ENCODE results near the gene HMBS.
A peak's percentile ranks its signal among the peaks of the same experiment; 100 is the strongest.

Gene HMBS

GRCh38 chr11:119047205-119047604 lies 37.5 kb upstream of the HMBS start:
- H3K9ac ChIP-seq (ENCODE audit: insufficient read length, low read depth): no peak overlapping the region
- TF ChIP-seq YY1 (IDR thresholded peaks at IDR 0.05; ENCODE audit: insufficient read depth, insufficient read length) (no peak), ZNF274 (IDR thresholded peaks at IDR 0.05; ENCODE audit: low read depth, low read length) (no peak), SUZ12 (IDR thresholded peaks at IDR 0.05; ENCODE audit: extremely low read depth, insufficient read depth, insufficient read length) (no peak)
- H3K27me3 ChIP-seq (ENCODE audit: insufficient read depth, insufficient read length): no peaks in the 10 kb centered on the region
- no peak overlapping the region for H3K4me3 ChIP-seq (ENCODE audit: insufficient read length, low read depth)
- peaks cover 75% of the 10 kb centered on the region for H3K36me3 ChIP-seq (ENCODE audit: insufficient read depth, insufficient read length, low read length)
- no peaks in the 10 kb centered on the region for H3K4me1 ChIP-seq (ENCODE audit: insufficient read depth, insufficient read length)
- no peak for DNase-seq (ENCODE audit: low read depth, low spot score)
- H3K9me3 ChIP-seq (ENCODE audit: insufficient read depth, low read length): no peaks in the 10 kb centered on the region

GRCh38 chr11:119048644-119049043 lies 36.0 kb upstream of the HMBS start:
- H3K9ac ChIP-seq (ENCODE audit: insufficient read length, low read depth): no peak overlapping the region
- no peak overlapping the region for H3K4me3 ChIP-seq (ENCODE audit: insufficient read length, low read depth)
- H3K36me3 ChIP-seq (ENCODE audit: insufficient read depth, insufficient read length, low read length): peaks cover 90% of the 10 kb centered on the region
- no peak for DNase-seq (ENCODE audit: low read depth, low spot score)
- no peak for TF ChIP-seq ZNF274 (IDR thresholded peaks at IDR 0.05; ENCODE audit: low read depth, low read length)
- no peak for TF ChIP-seq SUZ12 (IDR thresholded peaks at IDR 0.05; ENCODE audit: extremely low read depth, insufficient read depth, insufficient read length)
- no peak for TF ChIP-seq YY1 (IDR thresholded peaks at IDR 0.05; ENCODE audit: insufficient read depth, insufficient read length)
- H3K9me3 ChIP-seq (ENCODE audit: insufficient read depth, low read length): no peaks in the 10 kb centered on the region
- H3K27me3 ChIP-seq (ENCODE audit: insufficient read depth, insufficient read length): no peaks in the 10 kb centered on the region
- no peaks in the 10 kb centered on the region for H3K4me1 ChIP-seq (ENCODE audit: insufficient read depth, insufficient read length)

GRCh38 chr11:119049081-119049480 lies 35.6 kb upstream of the HMBS start:
- Histone ChIP-seq H3K36me3 (ENCODE audit: insufficient read depth, insufficient read length, low read length) (peaks cover 94% of the 10 kb centered on the region), H3K27me3 (ENCODE audit: insufficient read depth, insufficient read length) (no peaks in the 10 kb centered on the region), H3K9ac (ENCODE audit: insufficient read length, low read depth) (no peak overlapping the region), H3K4me3 (ENCODE audit: insufficient read length, low read depth) (no peak overlapping the region), H3K9me3 (ENCODE audit: insufficient read depth, low read length) (no peaks in the 10 kb centered on the region), H3K4me1 (ENCODE audit: insufficient read depth, insufficient read length) (no peaks in the 10 kb centered on the region)
- DNase-seq (ENCODE audit: low read depth, low spot score): no peak
- TF ChIP-seq SUZ12 (IDR thresholded peaks at IDR 0.05; ENCODE audit: extremely low read depth, insufficient read depth, insufficient read length) (no peak), ZNF274 (IDR thresholded peaks at IDR 0.05; ENCODE audit: low read depth, low read length) (no peak), YY1 (IDR thresholded peaks at IDR 0.05; ENCODE audit: insufficient read depth, insufficient read length) (no peak)

DNA sequence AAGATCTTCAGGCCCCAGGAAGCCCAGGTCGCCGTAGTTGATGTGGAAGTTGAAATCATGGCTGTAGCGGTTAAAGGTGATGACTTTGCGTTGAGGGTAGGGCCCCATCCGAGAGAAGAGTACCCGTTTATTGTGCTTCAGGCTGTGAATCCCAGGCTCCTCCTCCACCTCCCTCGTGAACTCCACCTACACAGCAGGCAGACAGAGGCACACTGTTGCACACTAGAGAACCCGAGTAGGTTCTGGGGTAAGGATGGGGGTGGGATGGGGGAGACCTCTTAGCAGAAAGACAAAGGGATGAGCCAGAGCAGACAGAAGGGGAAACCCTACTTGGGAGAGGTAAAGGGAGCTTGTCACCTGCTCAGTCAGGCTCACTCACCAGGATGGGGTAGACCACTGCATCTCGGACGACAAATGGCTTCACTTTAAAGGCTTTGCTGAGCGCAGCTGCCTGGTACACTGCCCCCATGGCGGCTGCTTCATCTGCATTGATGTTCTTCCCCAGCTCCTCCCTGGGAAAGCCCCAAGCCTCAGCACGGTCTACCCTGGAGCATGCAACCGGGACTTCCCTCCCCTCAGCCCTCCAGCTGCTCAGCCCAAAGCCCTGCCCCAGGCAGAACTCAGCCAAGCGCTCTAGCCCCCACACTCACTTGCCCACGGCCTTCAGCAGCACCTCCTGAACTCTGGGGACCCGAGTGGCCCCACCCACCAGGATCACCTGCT lies 33.1 kb upstream of the HMBS start:
- no peak overlapping the region for H3K9ac ChIP-seq (ENCODE audit: insufficient read length, low read depth)
- H3K4me1 ChIP-seq (ENCODE audit: insufficient read depth, insufficient read length): peaks cover 6% of the 10 kb centered on the region
- DNase-seq (ENCODE audit: low read depth, low spot score): no peak
- no peak for TF ChIP-seq YY1 (IDR thresholded peaks at IDR 0.05; ENCODE audit: insufficient read depth, insufficient read length)
- TF ChIP-seq SUZ12 (IDR thresholded peaks at IDR 0.05; ENCODE audit: extremely low read depth, insufficient read depth, insufficient read length): no peak
- TF ChIP-seq ZNF274 (IDR thresholded peaks at IDR 0.05; ENCODE audit: low read depth, low read length): no peak
- peaks cover 91% of the 10 kb centered on the region for H3K36me3 ChIP-seq (ENCODE audit: insufficient read depth, insufficient read length, low read length)
- no peaks in the 10 kb centered on the region for H3K9me3 ChIP-seq (ENCODE audit: insufficient read depth, low read length)
- H3K4me3 ChIP-seq (ENCODE audit: insufficient read length, low read depth): no peak overlapping the region
- no peaks in the 10 kb centered on the region for H3K27me3 ChIP-seq (ENCODE audit: insufficient read depth, insufficient read length)

DNA sequence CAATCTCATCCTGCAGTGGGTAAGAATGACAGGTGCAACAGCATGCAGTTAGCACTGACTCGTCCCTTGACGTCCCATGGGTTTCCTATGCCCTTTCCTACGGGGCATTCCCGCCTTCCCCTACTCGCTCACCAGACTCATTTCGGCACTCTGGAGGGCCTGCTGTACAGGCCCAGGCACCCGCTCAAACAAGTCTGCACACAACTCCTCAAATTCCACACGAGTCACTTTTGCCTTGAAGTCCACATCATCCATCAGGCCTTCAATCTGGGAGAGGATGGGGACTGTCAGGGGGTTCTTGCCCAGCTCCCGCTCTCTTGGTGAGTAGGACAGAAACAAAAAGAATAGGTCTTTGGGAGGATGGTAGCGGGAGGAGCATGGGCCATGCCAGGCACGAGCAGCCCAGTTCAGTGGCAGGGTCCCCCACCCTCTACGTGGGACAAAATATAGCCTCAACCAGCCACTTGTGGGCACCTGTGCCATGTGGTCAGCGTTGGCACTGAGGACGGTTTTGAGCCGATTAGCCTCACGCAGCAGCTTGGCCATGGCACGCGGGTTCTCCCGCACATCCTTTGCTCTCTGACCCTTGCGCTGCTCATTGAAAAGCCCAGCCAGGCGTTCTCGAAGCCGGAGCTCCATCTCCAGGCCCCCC lies 32.4 kb upstream of the HMBS start:
- no peak overlapping the region for H3K9ac ChIP-seq (ENCODE audit: insufficient read length, low read depth)
- no peaks in the 10 kb centered on the region for H3K27me3 ChIP-seq (ENCODE audit: insufficient read depth, insufficient read length)
- H3K9me3 ChIP-seq (ENCODE audit: insufficient read depth, low read length): no peaks in the 10 kb centered on the region
- H3K4me3 ChIP-seq (ENCODE audit: insufficient read length, low read depth): no peak overlapping the region
- TF ChIP-seq YY1 (IDR thresholded peaks at IDR 0.05; ENCODE audit: insufficient read depth, insufficient read length) (no peak), SUZ12 (IDR thresholded peaks at IDR 0.05; ENCODE audit: extremely low read depth, insufficient read depth, insufficient read length) (no peak), ZNF274 (IDR thresholded peaks at IDR 0.05; ENCODE audit: low read depth, low read length) (no peak)
- no peak for DNase-seq (ENCODE audit: low read depth, low spot score)
- H3K36me3 ChIP-seq (ENCODE audit: insufficient read depth, insufficient read length, low read length): peaks cover 87% of the 10 kb centered on the region
- peaks cover 6% of the 10 kb centered on the region for H3K4me1 ChIP-seq (ENCODE audit: insufficient read depth, insufficient read length)

- Histone ChIP-seq H3K9ac (ENCODE audit: insufficient read length, low read depth) (no peak overlapping the region), H3K4me3 (ENCODE audit: insufficient read length, low read depth) (no peak overlapping the region), H3K27me3 (ENCODE audit: insufficient read depth, insufficient read length) (no peaks in the 10 kb centered on the region), H3K9me3 (ENCODE audit: insufficient read depth, low read length) (no peaks in the 10 kb centered on the region), H3K36me3 (ENCODE audit: insufficient read depth, insufficient read length, low read length) (peaks cover 66% of the 10 kb centered on the region), H3K4me1 (ENCODE audit: insufficient read depth, insufficient read length) (peaks cover 6% of the 10 kb centered on the region)
- no peak for TF ChIP-seq SUZ12 (IDR thresholded peaks at IDR 0.05; ENCODE audit: extremely low read depth, insufficient read depth, insufficient read length)
- TF ChIP-seq ZNF274 (IDR thresholded peaks at IDR 0.05; ENCODE audit: low read depth, low read length): no peak
- no peak for DNase-seq (ENCODE audit: low read depth, low spot score)
Measured at GRCh38 chr11:119054418-119054817, 30.3 kb upstream of the HMBS start.

DNA sequence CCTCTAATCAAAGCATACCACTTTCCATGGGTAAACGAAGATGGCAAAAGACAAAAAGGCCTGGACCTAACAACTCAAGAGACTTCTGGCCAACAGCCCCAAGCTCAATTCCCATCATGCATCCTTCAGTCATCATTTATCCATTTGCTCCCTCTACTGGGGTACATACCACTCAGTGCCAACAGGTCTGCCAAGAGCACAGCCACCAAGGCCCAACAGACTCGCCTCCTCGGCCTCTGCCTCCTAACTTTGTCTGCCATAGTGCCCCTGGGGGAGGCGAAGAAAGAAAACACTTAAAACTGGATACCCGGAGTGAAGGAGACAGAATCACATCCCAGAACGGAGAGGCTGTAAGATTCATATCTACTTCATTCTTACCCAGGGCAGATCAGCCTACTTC lies 28.8 kb upstream of the HMBS start:
- DNase-seq (ENCODE audit: low read depth, low spot score): no peak
- H3K27me3 ChIP-seq (ENCODE audit: insufficient read depth, insufficient read length): no peaks in the 10 kb centered on the region
- H3K4me3 ChIP-seq (ENCODE audit: insufficient read length, low read depth): peak overlapping the region; percentile 83
- no peaks in the 10 kb centered on the region for H3K9me3 ChIP-seq (ENCODE audit: insufficient read depth, low read length)
- peaks cover 6% of the 10 kb centered on the region for H3K4me1 ChIP-seq (ENCODE audit: insufficient read depth, insufficient read length)
- H3K9ac ChIP-seq (ENCODE audit: insufficient read length, low read depth): peak overlapping the region; percentile 83
- H3K36me3 ChIP-seq (ENCODE audit: insufficient read depth, insufficient read length, low read length): peaks cover 51% of the 10 kb centered on the region
- TF ChIP-seq SUZ12 (IDR thresholded peaks at IDR 0.05; ENCODE audit: extremely low read depth, insufficient read depth, insufficient read length): no peak
- no peak for TF ChIP-seq YY1 (IDR thresholded peaks at IDR 0.05; ENCODE audit: insufficient read depth, insufficient read length)
- TF ChIP-seq ZNF274 (IDR thresholded peaks at IDR 0.05; ENCODE audit: low read depth, low read length): no peak
